GM19395 (cell line): Measurements from ENCODE around the gene TRIM56.
"Not testable (repeated sequence)": the region's sequence is repeated elsewhere in the genome, so short reads cannot be mapped to it uniquely, and the experiment has no call there.

Source experiments
- ATAC-seq: cut with Tn5 transposase; IDR thresholded peaks from one replicate; pipeline ENCODE4 v1.9.1; 2021; ENCODE audit warnings: mild to moderate bottlenecking, moderate library complexity; ENCODE audit not compliant: unreplicated experiment

The TRIM56 gene

GRCh38 chr7:101089876-101090275 is 4.6 kb downstream of the TRIM56 start:
- no peak for ATAC-seq

- not testable (repeated sequence) for ATAC-seq
These were observed 7.1 kb downstream of the TRIM56 start for GRCh38 chr7:101092266-101092905.

- no peak for ATAC-seq
These were observed 8.6 kb downstream of the TRIM56 start for GRCh38 chr7:101093906-101094305.

- ATAC-seq = no peak
These were observed 9.1 kb downstream of the TRIM56 start for GRCh38 chr7:101094376-101094775.

- ATAC-seq = no peak
These were observed 9.6 kb downstream of the TRIM56 start for GRCh38 chr7:101094791-101095375.

GRCh38 chr7:101096331-101096956 is 11.2 kb downstream of the TRIM56 start:
- ATAC-seq = no peak

GRCh38 chr7:101096957-101097347 is 11.7 kb downstream of the TRIM56 start:
- ATAC-seq = no peak

- ATAC-seq = no peak
These were observed 12.3 kb downstream of the TRIM56 start for GRCh38 chr7:101097561-101097960.

- no peak for ATAC-seq
These were observed 14.9 kb downstream of the TRIM56 start for GRCh38 chr7:101099969-101100781.

GRCh38 chr7:101100858-101101847 is 15.9 kb downstream of the TRIM56 start:
- no peak for ATAC-seq

- no peak for ATAC-seq
These were observed 16.7 kb downstream of the TRIM56 start for GRCh38 chr7:101102026-101102425.

- ATAC-seq = not testable (repeated sequence)
These were observed 18.4 kb downstream of the TRIM56 start for GRCh38 chr7:101103701-101104100.

- ATAC-seq = no peak
These were observed 19.0 kb downstream of the TRIM56 start for GRCh38 chr7:101104193-101104713.

GRCh38 chr7:101104799-101105198 is 19.5 kb downstream of the TRIM56 start:
- ATAC-seq = no peak

GRCh38 chr7:101105248-101105647 is 20.0 kb downstream of the TRIM56 start:
- not testable (repeated sequence) for ATAC-seq

GRCh38 chr7:101106386-101106785 is 21.1 kb downstream of the TRIM56 start:
- no peak for ATAC-seq

- no peak for ATAC-seq
These were observed 23.1 kb downstream of the TRIM56 start for GRCh38 chr7:101108330-101108857.

GRCh38 chr7:101108961-101109360 is 23.7 kb downstream of the TRIM56 start:
- no peak for ATAC-seq

GRCh38 chr7:101109368-101109767 is 24.1 kb downstream of the TRIM56 start:
- ATAC-seq = no peak

- no peak for ATAC-seq
These were observed 26.0 kb downstream of the TRIM56 start for GRCh38 chr7:101111261-101111660.
